ENCODE measurements around the gene IP6K2. TPM values are rescaled to one million over a fixed set of nuclear protein-coding genes. Genes with fewer than 3 reads are reported as not detected.
A peak's percentile ranks its signal among the peaks of the same experiment; 100 is the strongest.

IP6K2 gene
- total and polyA plus RNA-seq, 2 of the 13 experiments (the other 11 are each of a cell fraction or from before 2014, with no cell fraction given), result 85.5 to 112 TPM

DNA sequence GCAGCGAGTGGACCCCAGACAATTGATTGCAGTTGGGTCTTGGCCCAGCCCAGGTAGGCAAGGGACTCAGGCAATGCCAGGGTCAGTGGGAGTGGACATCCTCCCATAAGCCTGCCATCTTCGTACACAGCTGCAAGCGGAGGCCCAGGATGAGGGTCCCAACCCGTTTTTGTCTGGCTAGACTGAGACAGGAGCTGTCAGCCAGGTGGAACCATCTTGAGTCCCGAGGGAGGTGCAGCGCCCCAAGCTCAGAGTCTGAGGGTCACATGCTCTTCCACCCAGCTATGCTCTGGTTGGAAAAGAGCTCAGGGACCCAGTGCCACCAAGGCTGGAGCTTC lies 22.6 kb upstream of the IP6K2 start (continued):
- TF ChIP-seq, protein P1, sequence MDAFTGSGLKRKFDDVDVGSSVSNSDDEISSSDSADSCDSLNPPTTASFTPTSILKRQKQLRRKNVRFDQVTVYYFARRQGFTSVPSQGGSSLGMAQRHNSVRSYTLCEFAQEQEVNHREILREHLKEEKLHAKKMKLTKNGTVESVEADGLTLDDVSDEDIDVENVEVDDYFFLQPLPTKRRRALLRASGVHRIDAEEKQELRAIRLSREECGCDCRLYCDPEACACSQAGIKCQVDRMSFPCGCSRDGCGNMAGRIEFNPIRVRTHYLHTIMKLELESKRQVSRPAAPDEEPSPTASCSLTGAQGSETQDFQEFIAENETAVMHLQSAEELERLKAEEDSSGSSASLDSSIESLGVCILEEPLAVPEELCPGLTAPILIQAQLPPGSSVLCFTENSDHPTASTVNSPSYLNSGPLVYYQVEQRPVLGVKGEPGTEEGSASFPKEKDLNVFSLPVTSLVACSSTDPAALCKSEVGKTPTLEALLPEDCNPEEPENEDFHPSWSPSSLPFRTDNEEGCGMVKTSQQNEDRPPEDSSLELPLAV (CRISPR knock-in tag; conservative IDR thresholded peaks at IDR 0.05; ENCODE audit: low read depth), result no peak
- TF ChIP-seq ZKSCAN8 (CRISPR knock-in tag; IDR thresholded peaks at IDR 0.05; ENCODE audit: borderline replicate concordance) (no peak), ZNF138 (CRISPR knock-in tag; IDR thresholded peaks at IDR 0.05; ENCODE audit: low read depth) (peak; percentile 70; the same call in 1 of the 2 replicates), RFX5 (IDR thresholded peaks at IDR 0.05; ENCODE audit: low read depth, low read length) (no peak), ZNF788 (CRISPR knock-in tag; IDR thresholded peaks at IDR 0.05; ENCODE audit: borderline replicate concordance) (no peak)

DNA sequence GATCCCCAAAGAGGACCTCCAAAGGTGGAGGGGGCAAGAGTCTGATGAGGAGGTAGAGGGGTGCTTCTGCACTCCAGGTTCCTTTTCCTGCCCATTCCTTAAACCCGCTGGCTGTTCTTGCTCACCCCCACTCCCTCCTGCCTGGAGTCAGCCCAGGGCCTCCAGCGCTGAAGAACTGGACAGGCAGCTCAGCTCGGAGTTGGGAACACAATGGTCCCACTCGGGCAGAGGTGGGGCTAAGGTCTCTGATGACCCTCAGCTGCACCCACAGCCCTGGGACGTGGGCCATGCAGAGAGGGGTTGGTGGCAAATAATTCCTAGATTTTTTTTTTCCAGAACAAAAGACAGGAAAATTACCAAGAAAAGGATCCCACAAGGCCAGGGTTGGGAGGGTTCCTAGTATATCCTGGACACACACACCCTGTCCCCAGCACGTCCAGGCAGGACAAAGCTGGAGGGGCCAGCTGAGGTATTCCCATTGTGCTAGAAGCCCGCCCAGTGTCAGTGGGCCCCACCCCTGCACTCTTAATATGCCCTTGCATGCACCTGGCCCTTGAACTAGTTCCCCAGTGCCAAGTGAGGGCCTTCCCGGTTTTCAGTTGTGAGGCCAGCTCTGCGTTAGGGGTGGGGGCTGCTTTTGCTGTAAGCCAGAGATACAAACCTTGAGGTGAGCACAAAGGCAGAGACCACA lies 22.1 kb upstream of the IP6K2 start:
- Histone ChIP-seq H3K9me3 (ENCODE audit: low read length) (no peaks in the 10 kb centered on the region), H2AFZ (ENCODE audit: low read length) (no peak overlapping the region), H4K20me1 (ENCODE audit: insufficient read depth, low read length) (no peaks in the 10 kb centered on the region), H3K36me3 (replicated peaks in 1 of 2; ENCODE audit: control insufficient read depth in 1 of 2, insufficient read depth in 2 of 2, low read length in 2 of 2) (no peaks in the 10 kb centered on the region), H3K79me2 (ENCODE audit: insufficient read depth, low read length) (no peaks in the 10 kb centered on the region), H3K4me2 (ENCODE audit: low read depth, low read length) (peak overlapping the region; percentile 99), H3K4me1 (ENCODE audit: insufficient read depth, low read length) (peaks cover 56% of the 10 kb centered on the region), H3K9ac (ENCODE audit: insufficient read depth, low read depth, low read length) (peak overlapping the region; percentile 66), H3K27ac (ENCODE audit: extremely low read length, insufficient read depth, low read length) (peak overlapping the region; percentile 79), H3K4me3 (replicated peaks in 1 of 3; ENCODE audit: insufficient read depth in 1 of 3, low read depth in 2 of 3, low read length in 3 of 3) (peak overlapping the region; percentile 45 to 65 (median 53); a peak in 5 of 6 replicates), H3K27me3 (ENCODE audit: control insufficient read depth in 1 of 2, insufficient read depth in 2 of 2, low read length in 2 of 2) (no peaks in the 10 kb centered on the region)
- POLR2A ChIA-PET, result interaction anchor here (0.9 to 3.2 kb wide), 16 partner anchors 8 to 393 kb away, joined by 3 to 59 read pairs (median 7); partner anchors contain the start of genes ARIH2, IMPDH2, IP6K2 and LAMB2
- WGBS (ENCODE audit: low lambda C conversion rate), result 51% methylated on average over 6 of the region's 9 CpGs
- in situ Hi-C loops (cut with HindIII; ENCODE audit: extremely low pct_ligation_motif_present, low pct_unique_long_range_greater_than_20kb), result no loop called here
- peak; percentile 23 for ATAC-seq
- CTCF ChIA-PET (ENCODE audit: low intra/inter-chr PET ratio, low total read pairs), result no interaction called here
- FAIRE-seq, result no peak
- no peak for DNase-seq (ENCODE audit: low spot score)
- intact Hi-C loops (cut with micrococcal nuclease; ENCODE audit: unreplicated experiment), result no loop called here
- 0 out of 2 replicates have a peak, but pooled peaks have one; percentile 19 for TF ChIP-seq SNAPC4 (CRISPR knock-in tag; IDR thresholded peaks at IDR 0.05)
- 0 out of 2 replicates have a peak, but pooled peaks have one; percentile 5 for TF ChIP-seq ZBTB7B (CRISPR knock-in tag; IDR thresholded peaks at IDR 0.05)
- TF ChIP-seq SPEN (CRISPR knock-in tag; IDR thresholded peaks at IDR 0.05; ENCODE audit: low read depth), result 0 out of 2 replicates have a peak, but pooled peaks have one; percentile 10
- no peak for TF ChIP-seq SATB2 (CRISPR knock-in tag; IDR thresholded peaks at IDR 0.05)
- TF ChIP-seq SOX13 (IDR thresholded peaks at IDR 0.05), result no peak; the same call in 1 of the 2 replicates
- TF ChIP-seq SOX13 (CRISPR knock-in tag; conservative IDR thresholded peaks at IDR 0.05 in 1 of 2, IDR thresholded peaks at IDR 0.05 in 1 of 2), result peak in 1 of 2 experiments; percentile 72; a peak in 2 of 4 replicates
- TF ChIP-seq ASH2L (IDR thresholded peaks at IDR 0.05; ENCODE audit: insufficient read length, low read depth, low read length), result no peak
- TF ChIP-seq U2AF1 (optimal IDR thresholded peaks at IDR 0.05; ENCODE audit: low read depth, low read length), result no peak
- TF ChIP-seq MEIS1 (CRISPR knock-in tag; IDR thresholded peaks at IDR 0.05; ENCODE audit: borderline replicate concordance), result 0 out of 2 replicates have a peak, but pooled peaks have one; percentile 9
- 0 out of 2 replicates have a peak, but pooled peaks have one; percentile 21 for TF ChIP-seq ZNF274 (CRISPR knock-in tag; IDR thresholded peaks at IDR 0.05)
- BruUV-seq (replicated peaks), result no TSS peak

All from HepG2 (cell line).